Stimulated activated CD4-positive, alpha-beta T cell treated with anti-CD3 and anti-CD28 coated beads, TNF-alpha, amount 100 ng/mL, for 1 hour (primary cell): Measurements from ENCODE around the gene RNASE11.
"Not testable (repeated sequence)": the region's sequence is repeated elsewhere in the genome, so short reads cannot be mapped to it uniquely, and the experiment has no call there.

ENCODE experiments used
- DNase-seq, 3 donors: peaks; one replicate each; pipeline ENCODE4 v3.0.0-alpha.2; 2020; ENCODE audit warnings: low read depth in 3 of 3, low spot score in 1 of 3

Gene RNASE11

DNA sequence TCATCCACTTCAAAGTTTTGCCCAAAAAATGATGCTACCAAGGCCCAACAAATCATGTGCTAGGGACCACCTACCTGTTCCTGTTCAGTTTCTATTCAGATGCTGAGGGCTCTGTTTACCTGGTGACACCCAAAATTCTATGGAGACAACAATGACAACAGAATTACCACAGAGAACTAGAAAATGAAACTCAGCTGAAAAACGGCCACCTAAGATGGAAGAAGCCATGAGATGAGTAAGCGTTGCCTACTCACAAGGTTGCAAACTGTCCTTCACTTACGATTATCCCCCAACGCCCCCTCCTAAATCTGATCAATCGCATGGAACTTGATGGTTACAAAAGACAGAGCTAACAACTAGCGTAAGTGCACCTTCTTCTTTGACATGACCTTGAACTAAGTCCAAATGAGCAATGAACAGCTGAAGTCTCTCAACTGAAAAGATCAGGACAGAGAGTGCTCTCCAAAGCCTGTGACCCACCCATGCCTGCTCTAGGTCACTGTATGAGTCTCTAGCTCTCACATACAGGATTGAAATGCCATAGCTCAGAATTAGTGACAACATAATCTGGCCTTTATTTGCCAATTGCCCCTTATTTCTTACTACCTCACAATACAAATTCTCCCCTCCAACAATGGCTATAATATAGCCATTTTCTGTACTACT lies at the start of gene RNASE11:
Gene RNASE11, minus strand, starts transcription at position 513 of the 666 bp plus-strand sequence.
- DNase-seq: no peak

DNA sequence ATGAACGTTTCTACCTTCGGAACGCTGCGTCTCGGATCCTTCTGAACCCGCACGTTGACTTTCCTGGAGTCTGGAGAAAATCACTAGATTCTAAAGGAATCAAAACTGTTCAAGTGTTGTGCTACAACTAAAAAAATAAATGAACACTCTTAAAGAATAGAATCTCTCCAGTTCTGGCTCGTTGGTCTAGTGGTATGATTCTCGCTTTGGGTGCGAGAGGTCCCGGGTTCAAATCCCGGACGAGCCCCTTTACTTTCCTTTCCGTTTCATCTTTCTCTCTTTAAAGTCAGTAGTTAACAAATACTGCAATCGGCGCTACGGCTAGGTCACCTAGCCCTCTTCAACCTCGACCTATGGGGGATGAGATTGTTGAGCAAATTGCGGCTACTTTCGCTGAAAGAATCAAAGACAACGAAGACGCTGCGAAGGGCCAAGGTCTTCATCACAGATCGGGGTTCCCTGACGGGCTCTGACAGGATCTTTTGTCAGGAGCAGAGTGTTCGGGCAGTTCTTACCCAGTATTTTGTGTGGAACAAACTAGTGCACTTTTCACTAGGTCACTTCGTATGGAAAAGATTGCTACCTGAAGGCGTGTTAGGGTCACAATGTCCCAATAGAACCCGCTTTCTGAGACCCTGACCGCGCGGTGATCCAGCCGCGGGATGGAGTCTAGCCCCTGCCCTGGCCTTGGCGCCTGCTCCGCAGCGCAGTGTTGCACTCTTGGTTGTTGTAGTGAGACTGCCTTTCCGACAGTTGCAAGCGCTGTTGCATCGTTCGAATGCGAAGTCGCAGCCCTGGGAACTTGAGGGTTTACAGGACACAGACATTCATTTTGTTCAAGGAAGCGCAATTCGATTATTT lies 45.3 kb upstream of the RNASE11 start:
- peak in 1 of 3 donors; percentile 51 for DNase-seq

DNA sequence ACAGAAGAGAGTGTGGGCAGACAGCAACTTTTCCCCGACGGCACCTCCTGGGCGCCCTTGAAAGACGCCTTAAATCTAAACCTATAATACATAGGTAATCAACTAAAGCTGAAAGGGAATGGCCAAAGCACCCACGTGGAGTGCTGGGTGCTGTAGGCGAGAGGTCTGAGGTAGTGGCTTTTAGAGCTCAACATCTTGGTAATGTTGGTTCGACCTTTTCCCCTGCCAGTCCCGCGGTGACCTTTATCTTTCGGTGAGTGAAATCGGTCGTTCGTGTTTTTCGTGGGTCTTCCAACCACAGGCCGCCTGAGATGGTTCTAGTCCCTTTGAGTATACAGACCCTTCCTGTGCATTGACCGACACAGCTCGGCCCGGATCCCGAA lies 44.6 kb upstream of the RNASE11 start:
- no peak for DNase-seq

DNA sequence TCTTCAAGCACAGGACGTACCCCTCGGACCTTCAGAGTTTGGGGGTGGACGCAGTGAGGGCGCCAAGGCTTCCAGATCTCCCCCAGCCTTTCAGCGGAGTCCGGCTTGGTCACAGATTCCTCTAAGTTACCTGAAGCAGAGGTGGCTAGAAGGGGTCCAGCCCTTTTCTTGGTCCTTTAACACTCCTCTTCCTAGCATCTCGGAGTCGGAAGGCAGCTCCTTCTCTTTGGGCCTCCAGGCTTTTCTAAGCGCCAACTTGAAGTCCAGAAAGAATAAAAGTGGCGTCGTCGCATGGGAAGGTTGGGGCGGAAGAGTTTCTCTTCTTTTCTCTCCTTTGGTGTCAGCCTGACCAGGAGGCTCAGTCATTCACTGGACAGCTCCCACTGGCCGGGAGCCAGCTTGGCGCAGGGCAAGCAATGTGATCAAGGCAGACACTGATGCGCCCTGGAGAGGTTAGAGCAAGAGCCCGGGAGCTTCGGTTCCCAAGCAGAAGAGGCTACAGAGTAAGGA lies 44.1 kb upstream of the RNASE11 start:
- DNase-seq: no peak

DNA sequence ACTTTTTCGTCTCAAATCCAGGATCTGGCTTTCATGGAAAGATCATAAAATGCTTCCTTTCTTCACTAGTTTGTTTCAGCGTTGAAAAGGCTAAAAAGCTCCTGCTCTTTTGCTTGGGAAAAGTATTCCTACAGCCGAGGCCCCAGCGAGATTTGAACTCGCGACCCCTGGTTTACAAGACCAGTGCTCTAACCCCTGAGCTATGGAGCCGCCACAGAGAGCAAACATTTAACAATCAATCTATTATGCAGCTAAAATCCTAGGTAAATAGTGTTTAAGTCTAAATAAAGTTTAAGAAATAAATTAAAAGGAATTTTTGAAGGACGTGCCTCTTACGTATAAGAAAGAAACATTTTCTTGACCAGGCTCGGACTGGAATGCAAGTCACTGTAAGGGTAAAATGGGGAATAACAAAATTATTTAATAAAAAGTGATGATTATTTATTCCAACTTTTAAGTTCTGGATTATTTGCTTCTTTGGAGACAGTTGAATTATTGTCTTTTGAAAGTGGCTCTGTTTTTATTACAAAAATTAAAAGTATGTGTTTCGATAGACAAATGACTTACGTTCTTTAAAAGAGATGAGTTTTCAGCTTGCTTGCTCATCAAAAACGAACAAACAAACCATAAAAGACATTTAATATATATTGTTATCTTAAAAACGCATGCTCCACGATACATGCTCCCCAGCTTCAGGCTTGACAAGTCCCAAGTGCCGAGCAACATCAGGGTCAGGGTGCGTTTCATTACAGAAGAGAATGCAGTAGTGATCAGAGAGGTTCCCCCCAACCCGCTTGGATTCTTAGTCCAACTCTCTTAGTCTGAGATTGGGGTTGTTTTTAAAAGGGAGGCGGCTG lies 43.5 kb upstream of the RNASE11 start:
- peak in 2 of 3 donors; percentile 21 to 39 for DNase-seq

DNA sequence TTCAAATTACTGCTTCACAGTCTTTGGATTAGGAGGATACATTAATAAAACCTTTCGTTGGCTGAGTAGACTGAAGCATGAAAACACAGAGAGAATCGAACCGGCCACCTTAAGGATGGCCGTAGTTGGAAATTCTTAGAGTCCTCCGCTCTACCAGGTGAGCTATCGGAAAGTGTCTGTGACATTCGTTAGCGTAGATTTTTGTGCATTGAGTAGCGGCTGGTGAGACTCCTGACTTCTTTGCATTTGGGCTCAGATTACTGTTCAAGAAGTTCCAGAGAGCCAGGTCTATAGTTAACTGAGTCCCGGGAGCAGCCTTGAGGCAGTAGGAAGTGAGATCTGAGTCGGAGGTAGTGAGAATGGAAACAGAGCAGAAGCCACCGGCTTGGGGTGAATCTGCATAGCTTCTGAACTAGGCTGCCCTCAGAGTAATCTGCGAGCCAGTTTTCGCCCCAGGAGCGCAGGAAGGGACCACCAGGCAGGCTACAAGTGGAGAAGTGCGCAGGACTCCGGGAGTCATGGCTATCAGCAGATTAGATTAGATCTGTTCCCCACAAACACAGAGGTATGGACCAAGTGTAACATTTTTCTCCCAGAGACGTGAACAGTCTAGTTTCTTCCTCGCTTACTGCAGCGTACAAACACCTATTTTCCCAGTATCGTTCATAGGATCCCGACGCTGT lies 42.7 kb upstream of the RNASE11 start:
- DNase-seq: no peak

DNA sequence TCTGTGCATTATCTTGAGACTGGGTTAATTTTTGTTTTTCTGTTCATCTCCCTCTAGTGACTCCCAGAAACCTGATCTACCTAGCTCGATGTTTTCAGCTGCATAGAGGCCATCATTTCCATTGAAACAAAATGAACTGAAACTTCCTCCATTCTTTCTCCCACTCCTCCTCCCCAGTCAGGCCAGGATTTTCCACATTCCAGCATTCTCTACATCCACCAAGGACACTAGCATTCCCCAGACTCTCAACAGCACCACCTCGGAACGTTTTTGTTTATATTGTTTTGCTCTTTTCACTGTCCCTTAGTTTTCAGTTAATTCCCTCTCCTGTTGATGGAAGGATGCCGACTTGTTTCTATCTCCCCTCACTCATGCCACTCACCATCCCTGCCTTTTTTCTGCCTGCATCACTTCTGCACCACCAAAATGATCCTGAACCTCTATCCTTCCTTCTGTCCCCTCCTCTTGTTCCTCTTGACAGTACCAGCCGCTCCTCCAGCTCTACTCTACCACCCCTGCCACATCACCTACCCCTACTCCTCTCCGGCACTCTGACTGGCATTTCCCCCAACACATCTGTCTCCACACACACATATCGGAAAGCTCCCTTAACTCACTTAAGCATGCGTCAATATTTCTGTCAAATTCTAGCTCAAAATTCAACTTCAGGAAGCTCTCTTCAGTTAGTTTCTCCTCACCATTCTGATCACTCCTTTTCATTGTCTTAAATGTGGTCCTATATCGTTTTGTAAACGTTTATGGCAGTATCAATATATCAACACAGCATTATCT lies 40.5 kb upstream of the RNASE11 start:
- no peak for DNase-seq

DNA sequence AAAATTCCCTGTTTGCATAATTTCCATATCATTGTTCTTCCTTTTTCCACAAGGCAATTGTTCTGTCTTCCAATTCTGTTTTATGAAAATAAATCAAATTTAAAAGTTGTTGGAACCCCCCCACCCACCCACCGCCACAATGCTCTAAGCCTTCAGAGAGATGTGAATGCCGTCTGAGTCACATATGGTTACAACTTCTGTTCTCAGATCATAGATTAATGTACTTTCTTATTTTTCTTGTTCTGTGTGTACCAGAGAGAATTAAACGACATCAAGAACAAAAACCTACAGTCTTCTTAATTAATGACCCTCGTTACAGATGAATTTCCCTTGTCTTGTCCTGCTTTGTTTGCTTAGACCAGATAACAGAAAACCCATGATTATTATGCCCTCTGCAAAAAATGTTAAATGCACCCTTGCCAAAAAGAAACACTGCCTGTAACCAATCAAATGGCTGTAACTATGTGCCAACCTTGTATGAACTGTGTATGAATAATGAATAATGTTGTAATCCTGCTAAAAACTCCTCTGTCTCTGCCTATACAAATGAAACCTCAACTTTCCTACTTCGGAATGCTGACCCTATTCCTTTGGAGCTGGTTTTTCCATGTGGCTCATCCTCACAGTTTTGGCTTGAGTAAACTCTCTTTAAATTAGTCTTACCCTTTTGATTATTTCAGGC lies 39.7 kb upstream of the RNASE11 start:
- no peak for DNase-seq

DNA sequence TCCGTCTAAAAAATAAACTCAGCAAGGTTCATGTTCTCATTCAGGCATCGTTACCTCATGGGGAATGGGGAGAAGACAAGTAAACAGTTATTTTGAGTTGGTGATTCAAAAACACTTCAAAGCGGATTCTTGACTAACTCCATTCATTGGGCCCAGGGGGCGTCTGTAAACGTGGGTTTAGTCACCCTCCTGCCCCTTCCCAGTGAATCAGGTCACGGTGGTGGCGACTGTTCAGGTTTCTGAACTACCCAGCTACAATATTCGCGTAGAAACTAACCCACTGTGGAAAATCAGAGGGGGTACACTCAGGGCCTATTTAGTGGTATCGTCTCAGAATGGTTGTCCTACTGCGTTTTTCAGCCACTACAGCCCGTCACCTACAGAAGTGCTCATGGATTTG lies 38.5 kb upstream of the RNASE11 start:
- DNase-seq: no peak

DNA sequence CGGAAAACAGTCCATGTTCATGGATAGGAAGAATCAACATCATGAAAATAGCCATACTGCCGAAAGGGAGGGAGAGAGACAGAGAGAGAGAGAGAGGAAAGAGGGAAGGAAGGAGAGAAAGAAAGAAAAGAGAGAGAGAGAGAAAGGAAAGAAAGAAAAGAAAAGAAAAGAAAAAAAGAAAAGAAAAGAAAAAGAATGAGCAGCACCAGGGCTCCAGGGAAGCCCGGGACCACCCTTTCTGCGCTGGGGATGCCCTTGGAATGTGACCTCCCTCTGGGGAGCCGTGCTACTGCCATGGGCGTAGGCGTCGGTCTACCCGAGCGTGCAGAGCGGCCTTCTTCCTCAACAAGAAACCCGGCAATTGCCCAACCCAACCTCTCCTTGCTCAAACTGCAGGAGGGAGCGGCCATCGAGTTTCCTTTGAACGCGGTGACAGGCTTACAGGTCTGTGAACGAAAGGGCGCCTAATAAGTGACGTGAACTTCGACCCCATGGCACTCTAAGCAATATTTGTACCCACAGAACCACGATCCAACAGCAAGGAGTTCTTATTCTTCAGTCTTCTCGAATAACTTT lies 36.8 kb upstream of the RNASE11 start:
- no peak for DNase-seq

DNA sequence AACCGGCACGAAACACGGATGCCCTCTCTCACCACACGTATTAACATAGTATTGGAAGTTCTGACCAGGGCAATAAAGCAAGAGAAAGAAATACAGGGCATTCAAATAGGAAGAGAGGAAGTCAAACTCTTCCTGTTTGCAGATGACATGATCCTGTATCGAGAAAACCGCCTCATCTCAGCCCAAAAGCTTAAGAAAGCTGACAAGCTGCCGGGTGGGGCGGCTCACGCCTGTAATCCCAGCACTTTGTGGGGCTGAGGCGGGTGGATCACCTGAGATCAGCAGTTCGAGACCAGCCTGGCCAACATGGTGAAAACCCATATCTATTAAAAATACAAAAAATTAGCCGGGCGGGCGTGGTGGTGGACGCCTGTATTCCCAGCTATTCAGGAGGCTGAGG lies 36.0 kb upstream of the RNASE11 start:
- no peak for DNase-seq

DNA sequence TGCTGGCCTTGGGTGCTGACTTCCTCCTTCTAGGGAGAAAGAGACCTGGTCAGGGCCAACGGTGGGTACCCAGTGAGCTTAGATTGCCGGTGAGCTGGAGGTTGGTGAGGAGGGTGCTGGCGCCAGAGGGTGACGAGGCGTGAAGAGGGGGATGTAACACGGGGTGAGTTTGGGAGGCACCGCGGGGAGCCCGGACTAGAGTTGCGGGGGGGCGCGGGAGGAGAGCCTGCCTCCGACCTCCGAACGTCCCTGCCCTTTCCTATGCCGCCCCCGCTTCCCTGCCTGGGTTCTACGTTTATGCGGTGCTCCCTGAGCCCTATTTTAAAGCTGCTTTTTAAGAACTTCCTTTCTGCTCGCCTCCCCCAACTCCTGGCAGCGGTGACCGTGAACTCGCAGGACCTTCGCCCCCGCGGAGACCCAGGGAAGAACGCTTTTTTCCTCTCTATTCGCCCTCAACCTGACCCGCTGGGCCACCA lies 35.1 kb upstream of the RNASE11 start:
- DNase-seq: no peak

DNA sequence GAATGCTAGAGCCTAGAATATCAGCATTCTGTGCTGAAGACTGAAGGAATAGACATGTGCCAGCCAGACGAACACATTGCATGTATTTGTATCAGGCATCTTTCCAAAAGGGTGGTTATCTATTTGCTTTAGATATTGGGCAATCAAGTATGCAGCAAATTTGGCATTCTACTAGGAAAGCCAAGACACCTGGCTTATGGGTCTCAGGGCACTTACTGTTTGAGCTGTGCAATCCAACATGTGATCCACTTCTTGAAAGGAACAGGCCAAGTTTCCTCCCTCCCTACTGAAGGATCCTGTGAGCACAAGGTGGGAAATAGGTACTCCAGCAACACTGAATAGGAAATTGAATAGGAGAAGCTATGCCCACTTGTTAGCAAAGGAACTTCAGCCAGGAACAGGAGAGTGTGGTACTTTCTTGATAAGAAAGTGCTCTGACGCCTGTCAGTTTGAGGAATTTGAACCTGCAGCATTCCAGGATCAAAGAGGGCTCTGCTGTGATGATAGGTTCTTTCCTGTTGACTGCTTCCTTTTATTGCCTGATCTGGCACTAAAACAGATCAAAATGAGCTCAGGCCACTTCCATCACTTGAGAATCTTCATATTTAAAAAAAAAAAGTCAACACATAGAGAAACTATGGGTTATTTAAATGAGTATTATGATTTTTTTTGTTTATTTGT lies 33.1 kb upstream of the RNASE11 start:
- DNase-seq: no peak

DNA sequence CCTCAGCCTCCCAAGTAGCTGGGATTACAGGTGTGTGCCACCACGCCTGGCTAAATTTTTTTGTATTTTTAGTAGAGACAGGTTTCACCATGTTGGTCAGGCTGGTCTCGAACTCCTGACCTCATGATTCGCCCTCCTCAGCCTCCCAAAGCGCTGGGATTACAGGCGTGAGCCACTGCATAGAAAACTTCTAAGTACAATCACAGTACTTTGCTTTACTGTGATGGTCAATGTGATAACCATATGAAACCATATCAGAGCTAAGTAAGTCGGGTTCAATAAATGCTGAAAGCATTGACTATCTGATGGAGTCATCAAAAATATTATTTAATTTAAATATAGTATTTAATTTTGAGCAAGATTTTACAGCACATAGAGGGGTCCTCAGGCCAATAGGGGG lies 31.9 kb upstream of the RNASE11 start:
- DNase-seq: not testable (repeated sequence)

DNA sequence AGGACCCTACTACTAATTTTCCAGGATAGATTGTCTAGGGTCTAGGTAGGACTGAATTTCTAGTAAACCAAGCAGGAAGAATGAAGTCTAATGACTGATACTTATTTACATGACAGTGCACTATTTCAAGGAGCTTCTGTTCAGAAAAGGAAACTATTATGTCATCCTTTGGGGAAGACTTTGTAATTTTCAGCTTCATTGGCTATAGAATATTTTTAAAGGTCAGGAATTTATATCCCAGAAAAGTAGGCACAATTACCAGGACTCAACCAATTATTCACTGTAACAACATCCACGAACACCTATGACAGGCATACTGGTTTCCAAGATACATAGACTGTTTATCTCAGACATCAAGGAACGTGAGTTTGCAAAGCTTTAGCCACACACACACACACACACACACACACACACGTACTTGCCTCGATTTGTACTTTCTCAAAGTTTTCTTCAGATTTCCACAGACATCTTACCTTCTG lies 30.5 kb upstream of the RNASE11 start:
- DNase-seq: no peak

DNA sequence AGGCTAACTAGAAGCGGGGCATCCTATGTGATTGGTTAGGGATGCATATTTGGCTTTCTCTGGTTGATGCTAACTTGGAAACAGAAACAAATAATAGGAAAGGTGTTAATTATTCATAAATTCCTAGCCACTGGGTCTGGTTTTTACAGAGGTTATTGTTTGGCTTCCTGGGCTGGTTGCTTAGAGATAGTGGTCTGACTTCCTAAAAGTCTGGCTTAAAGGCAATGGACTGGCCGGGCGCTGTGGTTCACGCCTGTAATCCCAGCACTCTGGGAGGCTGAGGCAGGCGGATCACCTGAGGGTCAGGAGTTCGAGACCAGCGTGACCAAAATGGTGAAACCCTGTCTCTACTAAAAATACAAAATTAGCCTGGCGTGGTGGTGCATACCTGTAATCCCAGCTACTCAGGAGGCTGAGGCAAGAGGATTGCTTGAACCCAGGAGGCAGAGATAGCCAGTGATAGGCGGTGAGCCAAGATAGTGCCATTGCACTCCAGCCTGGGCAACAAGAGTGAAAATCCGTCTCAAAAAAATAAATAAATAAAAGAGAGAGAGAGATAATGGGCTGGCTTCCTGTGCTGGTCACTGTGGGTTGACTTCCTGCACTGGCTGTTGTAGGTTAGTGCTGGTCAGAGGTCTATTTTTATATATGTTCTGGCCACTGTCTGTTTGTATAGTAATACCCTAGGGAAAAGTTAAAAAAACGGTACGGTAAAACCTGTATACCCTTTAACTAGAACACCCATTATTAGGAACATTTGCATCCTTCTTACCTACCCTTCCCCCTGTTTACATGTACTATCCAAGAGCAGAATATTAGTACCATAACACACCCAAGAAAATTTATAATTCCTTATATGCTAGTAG lies 29.6 kb upstream of the RNASE11 start:
- DNase-seq: no peak

DNA sequence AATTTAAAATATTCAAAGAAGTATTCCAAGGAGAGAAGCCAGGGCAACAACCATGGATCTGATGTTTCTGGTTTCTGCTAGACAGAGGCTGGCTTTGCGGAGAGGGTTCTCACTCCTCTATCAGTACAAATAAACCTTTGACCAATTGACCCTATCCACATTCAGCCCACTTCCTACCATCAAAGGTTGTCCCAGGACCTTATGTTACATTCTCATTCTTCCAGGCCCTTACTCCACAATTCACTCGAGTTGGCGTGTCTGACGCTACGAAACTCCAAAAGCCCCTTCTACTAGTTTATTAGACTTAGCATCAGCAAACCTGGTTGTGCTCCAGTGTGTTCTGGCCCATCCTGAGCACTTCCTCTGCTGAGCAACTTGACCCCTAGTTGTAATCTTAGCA lies 28.2 kb upstream of the RNASE11 start:
- DNase-seq: no peak
